Endothelial cell of umbilical vein (primary cell): ENCODE measurements around the gene CCDC6. TPM values are rescaled to one million over a fixed set of nuclear protein-coding genes. Genes with fewer than 3 reads are reported as not detected.

Source experiments
- BruUV-seq: library from RNA; stranded (reverse); fragments of 400-500 nt; replicated peaks from 2 replicates; lab custom pipeline; 2021; lab: Mats Ljungman, UMichigan
- CTCF ChIA-PET: fragments of 300-600, 350-600 bp; sonication (Branson Sonifier 250); formaldehyde crosslinking; loops from one replicate; lab custom pipeline; 2021; ENCODE audit warnings: antibody characterized with exemption, inconsistent platforms; lab: Charles Lee
- POLR2A ChIA-PET: fragments of 300-600, 350-600 bp; sonication (Branson Sonifier 250); formaldehyde crosslinking; loops from one replicate; lab custom pipeline; 2021; ENCODE audit warnings: antibody characterized with exemption, inconsistent platforms; lab: Charles Lee
- DNase-seq: peaks from one replicate; pipeline ENCODE4 v3.0.0-alpha.2; 2011; ENCODE audit warnings: low read depth, low spot score
- FAIRE-seq: peaks from 2 replicates; lab custom pipeline; 2011; peaks lifted over from hg19 to GRCh38; lab: Jason Lieb, UNC
- H2AFZ ChIP-seq: 2 replicates; pipeline ENCODE4 v1.6.0; 2012; ENCODE audit warnings: low read depth, low read length, control low read depth, inconsistent platforms
- H3K27ac ChIP-seq: 2 replicates; pipeline ENCODE4 v1.5.1; 2011; ENCODE audit warnings: low read depth, mild to moderate bottlenecking, control low read depth, low read length, moderate library complexity; ENCODE audit not compliant: insufficient read depth
- H3K27me3 ChIP-seq, 2 experiments: 2 replicates each; pipeline versions ENCODE4 v1.6.0 to v1.6.1; 2011; ENCODE audit warnings: low read length in 2 of 2, mixed read lengths in 1 of 2; ENCODE audit not compliant: control insufficient read depth in 2 of 2, insufficient read depth in 2 of 2
- H3K36me3 ChIP-seq, 2 experiments: 2 replicates in 1 of 2; 3 replicates in 1 of 2; pipeline ENCODE4 v1.5.1; 2011; ENCODE audit warnings: low read length in 2 of 2, mild to moderate bottlenecking in 1 of 2, moderate library complexity in 1 of 2; ENCODE audit not compliant: control insufficient read depth in 2 of 2, insufficient read depth in 2 of 2; ENCODE audit errors: extremely low read depth in 1 of 2
- H3K4me1 ChIP-seq: 3 replicates; pipeline ENCODE4 v1.5.1; 2011; ENCODE audit warnings: mild to moderate bottlenecking, low read length; ENCODE audit not compliant: control insufficient read depth, insufficient read depth; ENCODE audit errors: extremely low read depth
- H3K4me2 ChIP-seq: 2 replicates; pipeline ENCODE4 v1.6.1; 2011; ENCODE audit warnings: low read length, control low read depth, mixed read lengths; ENCODE audit not compliant: insufficient read depth
- H3K4me3 ChIP-seq, 3 experiments: fragments of 200-600 bp in 1 of 3; sonication (generic), shearing (Covaris generic) in 1 of 3; replicated peaks in 1 of 3; 2 replicates each; pipeline ENCODE4 v1.5.1; 2011 to 2016; ENCODE audit warnings: control low read depth in 3 of 3, low read length in 3 of 3, mild to moderate bottlenecking in 2 of 3, inconsistent platforms in 1 of 3, low read depth in 1 of 3, moderate library complexity in 1 of 3; ENCODE audit not compliant: insufficient read depth in 1 of 3
- H3K79me2 ChIP-seq: 2 replicates; pipeline ENCODE4 v1.6.0; 2012; ENCODE audit warnings: low read length, inconsistent platforms; ENCODE audit not compliant: control insufficient read depth, insufficient read depth
- H3K9ac ChIP-seq: replicated peaks from 2 replicates; pipeline ENCODE3; 2011; ENCODE audit warnings: low read length, control low read depth; ENCODE audit not compliant: insufficient read depth; ENCODE audit errors: extremely low read depth
- H3K9me1 ChIP-seq: replicated peaks from 3 replicates; pipeline ENCODE4 v1.6.0; 2011; ENCODE audit warnings: mild to moderate bottlenecking, low read length; ENCODE audit not compliant: control insufficient read depth, insufficient read depth; ENCODE audit errors: extremely low read depth
- H3K9me3 ChIP-seq: replicated peaks from 2 replicates; pipeline ENCODE4 v1.5.1; 2012; ENCODE audit warnings: low read length, inconsistent platforms; ENCODE audit not compliant: control insufficient read depth, insufficient read depth
- H4K20me1 ChIP-seq: replicated peaks from 2 replicates; pipeline ENCODE3; 2011; ENCODE audit warnings: mild to moderate bottlenecking, low read length; ENCODE audit not compliant: control insufficient read depth, insufficient read depth; ENCODE audit errors: extremely low read depth
- EZH2 ChIP-seq: IDR thresholded peaks from 2 replicates; pipeline ENCODE4 v1.6.1; 2012; ENCODE audit warnings: borderline replicate concordance, low read depth, mild to moderate bottlenecking, moderate library complexity, low read length, inconsistent platforms; ENCODE audit not compliant: severe bottlenecking
- FOS ChIP-seq: IDR thresholded peaks from 2 replicates; pipeline ENCODE4 v1.6.1; 2011; ENCODE audit warnings: mild to moderate bottlenecking, low read length, moderate library complexity, borderline replicate concordance; ENCODE audit not compliant: insufficient read depth
- GATA2 ChIP-seq: IDR thresholded peaks from 2 replicates; pipeline ENCODE4 v1.7.0; 2011; ENCODE audit warnings: low read depth, mild to moderate bottlenecking, moderate library complexity, mixed read lengths, low read length; ENCODE audit not compliant: insufficient read length, insufficient read depth
- JUN ChIP-seq: IDR thresholded peaks from 2 replicates; pipeline ENCODE4 v1.6.1; 2011; ENCODE audit warnings: borderline replicate concordance, low read depth; ENCODE audit not compliant: insufficient read length, insufficient read depth
- MYC ChIP-seq: IDR thresholded peaks from one replicate; pipeline ENCODE4 v1.6.1; 2011; ENCODE audit warnings: mild to moderate bottlenecking, low read depth, low read length
- POLR2A ChIP-seq: IDR thresholded peaks from 2 replicates; pipeline ENCODE4 v1.6.1; 2012; ENCODE audit warnings: low read depth, mild to moderate bottlenecking, control low read depth, low read length
- POLR2AphosphoS5 ChIP-seq: IDR thresholded peaks from 2 replicates; pipeline ENCODE4 v1.6.1; 2012; ENCODE audit warnings: low read depth, mild to moderate bottlenecking, control low read depth, low read length, moderate library complexity; ENCODE audit not compliant: insufficient read depth
- dilution Hi-C: fragments of 300-500 bp; cut with MboI; formaldehyde crosslinking; loops from one replicate; pipeline ENCODE4 v1.15.0; 2019; ENCODE audit warnings: low sequenced_read_pairs; ENCODE audit not compliant: extremely low pct_ligation_motif_present
- intact Hi-C: fragments of 100-400 bp; cut with micrococcal nuclease; formaldehyde crosslinking; loops from one replicate; pipeline ENCODE4 v1.10.0; 2022
- polyA plus RNA-seq, 4 experiments: library from polyadenylated mRNA; depleted of rRNA in 3 of 4; stranded (reverse) in 3 of 4; unstranded in 1 of 4; fragments of >200 nt; gene quantifications; 2 replicates each; pipeline versions ENCODE4 v1.2.1 to v1.2.3, GENCODE V29; 2011 to 2012; ENCODE audit warnings: missing spikeins in 1 of 4
- total RNA-seq: library from RNA; stranded (reverse); gene quantifications from 2 replicates; pipeline ENCODE4 v1.2.3, GENCODE V29; 2021
- TF ChIP-seq, protein P1 (sequence below): IDR thresholded peaks from 2 replicates; pipeline ENCODE4 v1.6.1; 2011; ENCODE audit not compliant: insufficient read depth, insufficient read length
- TF ChIP-seq, protein P2 (sequence below), 2 donors: IDR thresholded peaks; 1 replicate in 1 of 2; 2 replicates in 1 of 2; pipeline ENCODE4 v1.5.1; 2011; ENCODE audit warnings: low read length in 2 of 2, mild to moderate bottlenecking in 2 of 2, moderate library complexity in 2 of 2, control low read depth in 1 of 2, inconsistent platforms in 1 of 2, low read depth in 1 of 2; ENCODE audit not compliant: insufficient read depth in 1 of 2; ENCODE audit errors: extremely low read depth in 1 of 2

The CCDC6 gene
- total and polyA plus RNA-seq, 2 donors (not counting 3 experiments of a cell fraction or from before 2014, with no cell fraction given): 16.8 to 36.8 TPM

DNA sequence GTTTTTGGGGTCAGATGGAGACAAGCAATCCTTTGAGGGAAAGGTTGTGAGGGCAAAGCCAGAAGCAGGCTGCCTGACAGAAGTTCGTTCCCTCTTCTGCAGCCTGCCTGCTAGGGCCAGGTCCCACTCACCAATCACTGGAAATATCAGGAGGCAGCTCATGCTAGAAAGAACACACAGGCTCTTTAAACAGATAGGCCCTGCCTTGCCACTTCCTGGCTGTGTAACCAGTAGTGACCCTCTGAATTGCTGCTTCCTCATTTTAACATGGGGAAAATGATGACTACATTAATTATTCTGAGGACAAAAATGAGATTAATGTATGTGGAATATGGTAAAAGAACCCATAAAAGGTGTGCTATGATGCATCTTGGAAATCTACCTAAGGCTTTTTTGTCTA is 102.6 kb downstream of the CCDC6 start:
- Histone ChIP-seq H3K36me3 (peaks cover 2 to 21% of the 10 kb centered on the region in 2 experiments), H4K20me1 (no peaks in the 10 kb centered on the region), H3K9ac (no peak overlapping the region), H3K9me3 (no peaks in the 10 kb centered on the region), H3K4me1 (no peaks in the 10 kb centered on the region), H3K27me3 (no peaks in the 10 kb centered on the region), H3K4me2 (no peak overlapping the region), H2AFZ (no peak overlapping the region), H3K27ac (no peak overlapping the region), H3K79me2 (no peaks in the 10 kb centered on the region), H3K9me1 (no peaks in the 10 kb centered on the region), H3K4me3 (no peak overlapping the region)
- TF ChIP-seq, protein P1, sequence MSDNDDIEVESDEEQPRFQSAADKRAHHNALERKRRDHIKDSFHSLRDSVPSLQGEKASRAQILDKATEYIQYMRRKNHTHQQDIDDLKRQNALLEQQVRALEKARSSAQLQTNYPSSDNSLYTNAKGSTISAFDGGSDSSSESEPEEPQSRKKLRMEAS: no peak
- TF ChIP-seq, protein P2, sequence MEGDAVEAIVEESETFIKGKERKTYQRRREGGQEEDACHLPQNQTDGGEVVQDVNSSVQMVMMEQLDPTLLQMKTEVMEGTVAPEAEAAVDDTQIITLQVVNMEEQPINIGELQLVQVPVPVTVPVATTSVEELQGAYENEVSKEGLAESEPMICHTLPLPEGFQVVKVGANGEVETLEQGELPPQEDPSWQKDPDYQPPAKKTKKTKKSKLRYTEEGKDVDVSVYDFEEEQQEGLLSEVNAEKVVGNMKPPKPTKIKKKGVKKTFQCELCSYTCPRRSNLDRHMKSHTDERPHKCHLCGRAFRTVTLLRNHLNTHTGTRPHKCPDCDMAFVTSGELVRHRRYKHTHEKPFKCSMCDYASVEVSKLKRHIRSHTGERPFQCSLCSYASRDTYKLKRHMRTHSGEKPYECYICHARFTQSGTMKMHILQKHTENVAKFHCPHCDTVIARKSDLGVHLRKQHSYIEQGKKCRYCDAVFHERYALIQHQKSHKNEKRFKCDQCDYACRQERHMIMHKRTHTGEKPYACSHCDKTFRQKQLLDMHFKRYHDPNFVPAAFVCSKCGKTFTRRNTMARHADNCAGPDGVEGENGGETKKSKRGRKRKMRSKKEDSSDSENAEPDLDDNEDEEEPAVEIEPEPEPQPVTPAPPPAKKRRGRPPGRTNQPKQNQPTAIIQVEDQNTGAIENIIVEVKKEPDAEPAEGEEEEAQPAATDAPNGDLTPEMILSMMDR (IDR thresholded peaks at IDR 0.05; ENCODE audit: extremely low read depth in 1 of 2, insufficient read depth in 1 of 2, low read depth in 1 of 2, low read length in 2 of 2): no peak
- TF ChIP-seq POLR2A: no peak
- no peak for TF ChIP-seq MYC
- TF ChIP-seq JUN: no peak
- no peak for TF ChIP-seq EZH2
- no peak for TF ChIP-seq GATA2
- no peak for TF ChIP-seq POLR2AphosphoS5
- no peak for TF ChIP-seq FOS
- no peak for FAIRE-seq
- intact Hi-C loops: no loop called here
- POLR2A ChIA-PET: no interaction called here
- DNase-seq: no peak
- CTCF ChIA-PET: interaction anchor here (0.7 kb wide), 1 partner anchor 169 kb away, joined by 3 read pairs; no protein-coding TSS in a partner anchor
- BruUV-seq: no TSS peak
- dilution Hi-C loops: no loop called here
